Neural crest cell (in vitro differentiated cells): ENCODE results near the gene ADD1. TPM values are rescaled to one million over a fixed set of nuclear protein-coding genes. Genes with fewer than 3 reads are reported as not detected.
A peak's percentile ranks its signal among the peaks of the same experiment; 100 is the strongest.

Experiments
- DNase-seq: peaks from one replicate; pipeline ENCODE4 v3.0.0; 2021; ENCODE audit warnings: low read depth, mixed read lengths, low spot score
- H3K27ac Mint-ChIP-seq: one replicate; pipeline ENCODE4 v1.8.0; 2021; ENCODE audit warnings: mild to moderate bottlenecking, mixed read lengths; ENCODE audit not compliant: unreplicated experiment
- H3K27me3 Mint-ChIP-seq: 2 replicates; pipeline ENCODE4 v1.8.0; 2021; ENCODE audit warnings: low read depth, mild to moderate bottlenecking, mixed read lengths
- H3K36me3 Mint-ChIP-seq: 2 replicates; pipeline ENCODE4 v1.8.0; 2021; ENCODE audit warnings: low read depth, mild to moderate bottlenecking, mixed read lengths
- H3K4me1 Mint-ChIP-seq: 2 replicates; pipeline ENCODE4 v1.8.0; 2021; ENCODE audit warnings: mixed read lengths
- H3K4me3 Mint-ChIP-seq: one replicate; pipeline ENCODE4 v1.8.0; 2021; ENCODE audit warnings: mild to moderate bottlenecking, mixed read lengths
- H3K9me3 Mint-ChIP-seq: 2 replicates; pipeline ENCODE4 v1.8.0; 2021; ENCODE audit warnings: mixed read lengths
- total RNA-seq: library from RNA; stranded (reverse); gene quantifications from 2 replicates; pipeline ENCODE4 v1.2.1, GENCODE V29; 2021
- TF ChIP-seq, protein P1 (sequence below): fragments of 200-600 bp; sonication (generic); conservative IDR thresholded peaks from 2 replicates; pipeline ENCODE4 v1.5.0; 2021; ENCODE audit warnings: antibody characterized with exemption, mild to moderate bottlenecking

ADD1 gene
- total RNA-seq, 1 donor from 2014 or later: 230 TPM

DNA sequence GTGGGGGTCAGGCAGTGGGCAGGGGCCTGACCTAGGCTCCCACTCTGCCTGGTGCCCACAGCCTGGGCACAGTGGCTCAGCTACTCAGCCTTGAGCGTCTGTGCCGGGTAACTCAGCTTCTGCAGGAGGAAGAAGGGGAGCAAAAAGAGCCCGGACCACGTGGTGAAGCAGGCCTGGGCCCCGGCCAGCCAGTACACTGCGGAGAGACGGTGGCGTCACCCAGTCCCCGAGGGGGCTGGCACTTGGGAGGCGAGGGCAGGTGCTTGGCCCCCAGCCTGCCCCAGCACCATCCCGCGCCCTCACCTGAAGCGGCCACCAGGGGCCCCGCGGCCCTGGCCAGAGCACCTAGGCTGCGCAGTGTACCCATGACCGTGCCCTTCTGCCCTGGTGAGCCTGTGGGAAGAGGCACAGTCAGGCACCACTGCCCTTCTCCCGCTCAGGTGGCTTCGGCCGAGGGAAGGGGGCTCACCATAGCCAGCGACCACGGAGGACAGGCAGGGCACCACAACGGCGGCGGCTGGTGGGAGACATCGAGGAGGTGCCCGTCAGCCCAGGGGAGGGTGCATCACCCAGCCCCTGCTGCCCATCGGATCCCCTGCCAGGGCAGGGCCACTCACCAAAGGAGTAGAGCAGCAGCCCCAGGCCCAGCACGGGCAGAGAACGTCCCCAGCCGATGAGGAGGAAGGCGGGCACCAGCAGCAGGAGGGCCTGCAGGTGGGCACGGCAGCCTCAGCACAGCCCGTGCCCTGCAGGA, 87.3 kb downstream of the ADD1 start:
- Mint-ChIP-seq H3K4me1 (peaks cover 12% of the 10 kb centered on the region), H3K36me3 (peaks cover 3% of the 10 kb centered on the region), H3K4me3 (no peak overlapping the region), H3K27me3 (peaks cover 4% of the 10 kb centered on the region), H3K9me3 (no peaks in the 10 kb centered on the region), H3K27ac (no peak overlapping the region)
- no peak for DNase-seq
- TF ChIP-seq, protein P1, sequence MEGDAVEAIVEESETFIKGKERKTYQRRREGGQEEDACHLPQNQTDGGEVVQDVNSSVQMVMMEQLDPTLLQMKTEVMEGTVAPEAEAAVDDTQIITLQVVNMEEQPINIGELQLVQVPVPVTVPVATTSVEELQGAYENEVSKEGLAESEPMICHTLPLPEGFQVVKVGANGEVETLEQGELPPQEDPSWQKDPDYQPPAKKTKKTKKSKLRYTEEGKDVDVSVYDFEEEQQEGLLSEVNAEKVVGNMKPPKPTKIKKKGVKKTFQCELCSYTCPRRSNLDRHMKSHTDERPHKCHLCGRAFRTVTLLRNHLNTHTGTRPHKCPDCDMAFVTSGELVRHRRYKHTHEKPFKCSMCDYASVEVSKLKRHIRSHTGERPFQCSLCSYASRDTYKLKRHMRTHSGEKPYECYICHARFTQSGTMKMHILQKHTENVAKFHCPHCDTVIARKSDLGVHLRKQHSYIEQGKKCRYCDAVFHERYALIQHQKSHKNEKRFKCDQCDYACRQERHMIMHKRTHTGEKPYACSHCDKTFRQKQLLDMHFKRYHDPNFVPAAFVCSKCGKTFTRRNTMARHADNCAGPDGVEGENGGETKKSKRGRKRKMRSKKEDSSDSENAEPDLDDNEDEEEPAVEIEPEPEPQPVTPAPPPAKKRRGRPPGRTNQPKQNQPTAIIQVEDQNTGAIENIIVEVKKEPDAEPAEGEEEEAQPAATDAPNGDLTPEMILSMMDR: peak; percentile 29

DNA sequence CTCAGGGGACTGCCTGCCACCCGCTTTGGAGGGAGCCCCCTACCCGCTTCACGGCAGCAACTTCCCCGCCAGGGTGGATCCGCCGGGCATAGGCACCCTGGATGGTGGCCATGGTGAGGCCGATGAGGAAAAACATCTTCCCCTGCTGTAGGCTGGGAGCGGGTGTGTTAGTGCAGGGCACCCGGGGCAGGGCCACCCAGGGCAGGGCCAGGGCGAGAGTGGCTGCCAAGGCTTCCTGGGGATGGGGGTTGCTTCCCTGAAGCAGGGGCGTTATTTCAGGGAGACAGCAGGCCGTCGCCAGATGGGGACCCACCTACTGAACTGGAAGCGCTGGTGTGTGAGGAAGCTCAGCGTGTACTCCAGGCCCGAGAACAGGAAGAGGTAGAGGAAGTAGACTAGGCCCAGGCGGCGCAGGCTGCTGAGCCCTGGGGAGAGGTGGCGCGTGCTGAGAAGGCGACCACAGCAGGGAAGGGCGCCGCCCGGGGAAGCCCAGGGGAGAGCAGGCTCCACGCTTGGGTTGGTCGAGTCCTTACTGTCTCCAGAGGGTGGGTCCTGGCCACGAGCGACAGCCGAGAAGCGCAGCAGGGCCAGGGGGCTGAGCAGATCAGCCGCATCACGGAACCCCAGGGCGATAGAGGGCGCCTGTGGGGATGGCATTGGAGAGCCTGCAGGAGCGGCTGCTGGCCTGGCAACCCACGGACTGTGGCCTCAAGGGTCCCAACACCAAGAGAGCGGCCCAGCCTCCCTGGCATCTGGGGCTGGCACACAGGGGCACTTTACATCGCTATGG, 88.1 kb downstream of the ADD1 start:
- peak overlapping the region; percentile 94 for H3K4me3 Mint-ChIP-seq
- TF ChIP-seq, protein P1: no peak
- peaks cover 20% of the 10 kb centered on the region for H3K4me1 Mint-ChIP-seq
- H3K27me3 Mint-ChIP-seq: peaks cover 4% of the 10 kb centered on the region
- no peak for DNase-seq
- H3K27ac Mint-ChIP-seq: no peak overlapping the region
- no peaks in the 10 kb centered on the region for H3K9me3 Mint-ChIP-seq
- peaks cover 3% of the 10 kb centered on the region for H3K36me3 Mint-ChIP-seq

DNA sequence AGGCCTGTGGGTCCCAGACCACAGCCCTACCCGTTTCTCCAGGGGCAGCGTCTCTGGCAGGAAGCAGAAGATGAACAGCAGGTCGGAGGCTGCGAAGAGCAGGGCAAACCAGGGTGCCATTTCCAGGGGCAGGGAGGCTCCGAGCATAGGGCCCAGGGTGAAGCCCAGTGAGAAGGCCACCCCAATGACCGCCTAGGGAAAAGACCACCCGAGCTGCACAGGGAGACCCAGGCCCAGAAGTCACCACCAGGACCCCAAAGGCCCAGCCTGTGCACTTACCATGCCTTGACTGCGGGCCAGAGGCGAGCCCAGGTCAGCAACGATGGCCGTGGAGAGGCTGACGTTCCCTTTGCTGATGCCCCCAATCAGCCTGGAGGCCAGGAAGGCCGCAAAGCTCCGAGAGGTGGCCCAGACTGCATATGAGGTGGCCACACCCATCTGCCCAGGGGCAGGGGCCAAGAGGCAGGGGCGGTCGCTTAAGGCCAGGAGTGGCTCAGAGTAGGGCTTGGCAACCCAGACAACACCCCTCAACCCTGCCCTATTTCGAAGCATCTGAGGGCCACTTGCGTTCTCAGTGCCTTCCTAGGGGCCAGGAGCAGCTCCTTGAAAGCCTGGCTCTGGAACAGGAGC, 88.8 kb downstream of the ADD1 start:
- TF ChIP-seq, protein P1: no peak
- Mint-ChIP-seq H3K27me3 (peaks cover 4% of the 10 kb centered on the region), H3K27ac (no peak overlapping the region), H3K36me3 (peaks cover 3% of the 10 kb centered on the region), H3K4me1 (peaks cover 24% of the 10 kb centered on the region), H3K9me3 (no peaks in the 10 kb centered on the region), H3K4me3 (peak overlapping the region; percentile 94)
- no peak for DNase-seq

DNA sequence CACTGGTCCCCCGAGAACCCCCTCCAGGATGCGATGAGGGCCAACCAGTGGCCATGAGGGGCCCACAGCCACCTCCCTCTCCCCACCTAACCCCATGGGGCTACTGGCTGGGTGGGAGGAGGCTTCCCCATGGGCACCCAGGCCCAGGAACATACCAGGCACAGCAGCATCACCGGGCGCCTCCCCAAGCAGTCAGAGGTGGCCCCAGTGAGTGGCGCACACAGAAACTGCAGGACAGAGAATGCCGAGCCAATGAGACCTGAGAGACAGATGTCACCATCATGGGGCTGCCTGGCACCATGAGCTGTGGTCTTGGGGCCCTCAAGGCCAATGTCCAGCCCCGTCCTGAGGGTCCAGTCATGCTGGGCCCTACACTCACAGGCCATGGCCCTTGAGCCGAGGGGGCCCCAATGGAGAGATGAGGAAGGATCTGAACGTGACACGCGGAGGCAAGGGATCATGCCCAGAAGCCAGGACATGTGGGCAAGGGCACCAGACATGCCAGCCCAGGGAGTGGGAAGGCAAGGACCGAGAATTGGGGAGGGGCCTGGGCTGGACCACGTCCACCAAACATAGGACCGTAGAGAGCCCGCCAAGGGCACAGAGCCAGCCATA, 89.4 kb downstream of the ADD1 start:
- Mint-ChIP-seq H3K9me3 (no peaks in the 10 kb centered on the region), H3K4me3 (peak overlapping the region; percentile 94), H3K36me3 (peaks cover under 1% of the 10 kb centered on the region), H3K27me3 (peaks cover 4% of the 10 kb centered on the region), H3K4me1 (peaks cover 24% of the 10 kb centered on the region), H3K27ac (peak overlapping the region; percentile 57)
- TF ChIP-seq, protein P1: no peak
- no peak for DNase-seq

DNA sequence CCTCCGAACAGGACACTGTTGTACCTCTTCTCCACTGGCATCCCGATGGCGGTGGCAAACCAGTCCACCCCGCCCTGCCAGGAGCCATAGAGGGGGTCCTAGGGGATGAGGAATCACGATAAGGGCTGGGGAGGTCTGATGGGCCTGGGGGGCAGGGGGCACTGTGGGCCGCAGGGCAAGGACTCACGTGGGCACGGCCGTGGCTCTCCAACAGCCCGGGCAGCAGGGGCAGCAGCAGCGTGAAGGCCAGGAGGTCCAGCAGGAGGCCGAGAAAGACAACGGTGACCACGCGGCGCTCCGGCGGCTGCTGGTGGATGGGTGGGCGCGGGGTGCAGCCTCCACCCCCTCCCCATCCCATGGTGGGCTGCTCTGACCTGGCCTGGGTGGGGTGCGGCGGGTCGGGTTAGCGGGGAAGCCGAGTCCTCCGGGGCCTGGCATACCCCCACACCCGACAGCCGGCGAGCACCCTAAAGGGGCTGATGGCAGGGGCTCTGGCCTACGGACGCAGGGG, 90.0 kb downstream of the ADD1 start:
- no peak for DNase-seq
- Mint-ChIP-seq H3K9me3 (no peaks in the 10 kb centered on the region), H3K4me3 (peak overlapping the region; percentile 94), H3K4me1 (peaks cover 24% of the 10 kb centered on the region), H3K27ac (no peak overlapping the region), H3K27me3 (peaks cover 4% of the 10 kb centered on the region), H3K36me3 (no peaks in the 10 kb centered on the region)
- TF ChIP-seq, protein P1: no peak
